ENCODE measurements around the gene TECTB.
A peak's percentile ranks its signal among the peaks of the same experiment; 100 is the strongest.

The TECTB gene

GRCh38 chr10:112303528-112303927 is 20.3 kb downstream of the TECTB start:
- no peaks in the 10 kb centered on the region for H3K79me2 ChIP-seq (ENCODE audit: low read length)
- 0 out of 2 replicates have a peak, but pooled peaks cover 5% of the 10 kb centered on the region for H3K27me3 ChIP-seq (ENCODE audit: low read depth, low read length)
- H2AFZ ChIP-seq (ENCODE audit: low read depth, low read length) = no peak overlapping the region
- H3K27ac ChIP-seq (ENCODE audit: low read length) = no peak overlapping the region
- no peak overlapping the region for H3K4me3 ChIP-seq (ENCODE audit: low read length)
- H3K9me3 ChIP-seq (ENCODE audit: insufficient read depth, low read length) = no peaks in the 10 kb centered on the region
- H3K9ac ChIP-seq (ENCODE audit: low read length) = no peak overlapping the region
- no peaks in the 10 kb centered on the region for H3K4me1 ChIP-seq (ENCODE audit: low read length)
- no peak overlapping the region for H3K4me2 ChIP-seq (ENCODE audit: low read length)
- TF ChIP-seq EZH2phosphoT487 (IDR thresholded peaks at IDR 0.05; ENCODE audit: low read depth) (no peak), CTCF (IDR thresholded peaks at IDR 0.05; ENCODE audit: low read depth, low read length) (no peak)
- no peaks in the 10 kb centered on the region for H3K36me3 ChIP-seq (replicated peaks; ENCODE audit: low read depth, low read length)
- H4K20me1 ChIP-seq (ENCODE audit: insufficient read depth, low read length) = no peaks in the 10 kb centered on the region

GRCh38 chr10:112304267-112304859 is 21.2 kb downstream of the TECTB start:
- Histone ChIP-seq H3K9me3 (ENCODE audit: insufficient read depth, low read length) (no peaks in the 10 kb centered on the region), H3K4me2 (ENCODE audit: low read length) (no peak overlapping the region), H3K36me3 (replicated peaks; ENCODE audit: low read depth, low read length) (no peaks in the 10 kb centered on the region), H3K4me3 (ENCODE audit: low read length) (no peak overlapping the region), H4K20me1 (ENCODE audit: insufficient read depth, low read length) (no peaks in the 10 kb centered on the region), H3K9ac (ENCODE audit: low read length) (no peak overlapping the region), H2AFZ (ENCODE audit: low read depth, low read length) (no peak overlapping the region), H3K27ac (ENCODE audit: low read length) (no peak overlapping the region), H3K27me3 (ENCODE audit: low read depth, low read length) (0 out of 2 replicates have a peak, but pooled peaks cover 5% of the 10 kb centered on the region), H3K4me1 (ENCODE audit: low read length) (no peaks in the 10 kb centered on the region; the same call in 1 of the 2 replicates), H3K79me2 (ENCODE audit: low read length) (no peaks in the 10 kb centered on the region)
- TF ChIP-seq EZH2phosphoT487 (IDR thresholded peaks at IDR 0.05; ENCODE audit: low read depth) (no peak), CTCF (IDR thresholded peaks at IDR 0.05; ENCODE audit: low read depth, low read length) (no peak)

GRCh38 chr10:112307358-112308124 is 24.3 kb downstream of the TECTB start:
- no peaks in the 10 kb centered on the region for H3K9me3 ChIP-seq (ENCODE audit: insufficient read depth, low read length)
- H3K27ac ChIP-seq (ENCODE audit: low read length) = no peak overlapping the region
- no peaks in the 10 kb centered on the region for H3K79me2 ChIP-seq (ENCODE audit: low read length)
- no peak for TF ChIP-seq EZH2phosphoT487 (IDR thresholded peaks at IDR 0.05; ENCODE audit: low read depth)
- peak; percentile 72 for TF ChIP-seq CTCF (IDR thresholded peaks at IDR 0.05; ENCODE audit: low read depth, low read length)
- H3K4me2 ChIP-seq (ENCODE audit: low read length) = no peak overlapping the region
- no peaks in the 10 kb centered on the region; the same call in 1 of the 2 replicates for H3K4me1 ChIP-seq (ENCODE audit: low read length)
- H2AFZ ChIP-seq (ENCODE audit: low read depth, low read length) = no peak overlapping the region
- H3K9ac ChIP-seq (ENCODE audit: low read length) = no peak overlapping the region
- H3K27me3 ChIP-seq (ENCODE audit: low read depth, low read length) = 0 out of 2 replicates have a peak, but pooled peaks cover 5% of the 10 kb centered on the region
- H4K20me1 ChIP-seq (ENCODE audit: insufficient read depth, low read length) = no peaks in the 10 kb centered on the region
- no peaks in the 10 kb centered on the region for H3K36me3 ChIP-seq (replicated peaks; ENCODE audit: low read depth, low read length)
- no peak overlapping the region for H3K4me3 ChIP-seq (ENCODE audit: low read length)

- Histone ChIP-seq H3K36me3 (replicated peaks; ENCODE audit: low read depth, low read length) (no peaks in the 10 kb centered on the region), H3K27me3 (ENCODE audit: low read depth, low read length) (0 out of 2 replicates have a peak, but pooled peaks cover 5% of the 10 kb centered on the region), H3K9ac (ENCODE audit: low read length) (no peak overlapping the region), H3K4me3 (ENCODE audit: low read length) (no peak overlapping the region), H2AFZ (ENCODE audit: low read depth, low read length) (no peak overlapping the region), H4K20me1 (ENCODE audit: insufficient read depth, low read length) (no peaks in the 10 kb centered on the region), H3K79me2 (ENCODE audit: low read length) (no peaks in the 10 kb centered on the region), H3K4me2 (ENCODE audit: low read length) (no peak overlapping the region), H3K27ac (ENCODE audit: low read length) (no peak overlapping the region), H3K4me1 (ENCODE audit: low read length) (no peaks in the 10 kb centered on the region; the same call in 1 of the 2 replicates), H3K9me3 (ENCODE audit: insufficient read depth, low read length) (no peaks in the 10 kb centered on the region)
- TF ChIP-seq CTCF (IDR thresholded peaks at IDR 0.05; ENCODE audit: low read depth, low read length) (no peak; the same call in 1 of the 2 replicates), EZH2phosphoT487 (IDR thresholded peaks at IDR 0.05; ENCODE audit: low read depth) (no peak)
Observed at GRCh38 chr10:112308125-112308502, 24.9 kb downstream of the TECTB start.

Data from OCI-LY3 (cell line).